Stimulated activated naive CD8-positive, alpha-beta T cell treated with anti-CD3 and anti-CD28 coated beads, Interleukin-15, Interleukin-2, amounts not matched to agents 100 U/mL and 50 U/mL, for 24 hours (primary cell): Measurements from ENCODE around the gene HDAC10.
A peak's percentile ranks its signal among the peaks of the same experiment; 100 is the strongest.
"Not testable (repeated sequence)": the region's sequence is repeated elsewhere in the genome, so short reads cannot be mapped to it uniquely, and the experiment has no call there.

ENCODE experiments used
- ATAC-seq: fragments of 150-1000 bp; cut with Tn5 transposase; one replicate; pipeline ENCODE4 v1.10.0; 2021
- DNase-seq: peaks from one replicate; pipeline ENCODE4 v3.0.0; 2021

HDAC10 gene

DNA sequence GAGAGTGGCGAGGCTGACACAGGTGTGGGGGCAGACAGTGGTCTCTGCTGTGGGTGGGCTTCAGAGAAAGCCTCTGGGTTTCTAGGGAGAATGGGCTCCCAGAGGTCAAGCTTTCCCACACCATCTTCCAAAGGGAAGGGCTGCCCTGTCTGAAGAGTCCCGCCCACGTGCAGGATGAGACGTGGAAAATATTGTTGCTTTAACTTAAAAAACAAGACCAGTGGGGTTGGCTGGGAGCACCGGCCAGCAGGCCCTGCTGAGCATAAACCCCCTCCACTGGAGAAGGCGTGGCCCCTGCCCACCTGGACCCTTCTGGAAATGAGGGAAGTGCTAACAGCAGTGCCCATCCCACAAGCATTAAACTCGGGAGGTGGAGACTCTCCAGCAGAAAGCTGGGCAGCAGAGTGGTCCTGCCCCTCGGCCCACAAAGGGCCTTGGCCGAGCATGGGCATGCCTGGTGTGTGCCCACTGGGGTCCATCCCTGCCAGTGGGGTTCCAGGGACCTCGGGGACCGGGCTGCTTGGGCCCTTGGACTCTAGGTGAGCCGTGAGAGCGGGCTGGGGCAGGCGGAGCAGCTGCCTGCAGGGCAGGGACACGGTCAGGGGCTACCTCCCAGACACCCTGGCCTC lies 34.9 kb downstream of the HDAC10 start:
- ATAC-seq (no peak), DNase-seq (no peak)

DNA sequence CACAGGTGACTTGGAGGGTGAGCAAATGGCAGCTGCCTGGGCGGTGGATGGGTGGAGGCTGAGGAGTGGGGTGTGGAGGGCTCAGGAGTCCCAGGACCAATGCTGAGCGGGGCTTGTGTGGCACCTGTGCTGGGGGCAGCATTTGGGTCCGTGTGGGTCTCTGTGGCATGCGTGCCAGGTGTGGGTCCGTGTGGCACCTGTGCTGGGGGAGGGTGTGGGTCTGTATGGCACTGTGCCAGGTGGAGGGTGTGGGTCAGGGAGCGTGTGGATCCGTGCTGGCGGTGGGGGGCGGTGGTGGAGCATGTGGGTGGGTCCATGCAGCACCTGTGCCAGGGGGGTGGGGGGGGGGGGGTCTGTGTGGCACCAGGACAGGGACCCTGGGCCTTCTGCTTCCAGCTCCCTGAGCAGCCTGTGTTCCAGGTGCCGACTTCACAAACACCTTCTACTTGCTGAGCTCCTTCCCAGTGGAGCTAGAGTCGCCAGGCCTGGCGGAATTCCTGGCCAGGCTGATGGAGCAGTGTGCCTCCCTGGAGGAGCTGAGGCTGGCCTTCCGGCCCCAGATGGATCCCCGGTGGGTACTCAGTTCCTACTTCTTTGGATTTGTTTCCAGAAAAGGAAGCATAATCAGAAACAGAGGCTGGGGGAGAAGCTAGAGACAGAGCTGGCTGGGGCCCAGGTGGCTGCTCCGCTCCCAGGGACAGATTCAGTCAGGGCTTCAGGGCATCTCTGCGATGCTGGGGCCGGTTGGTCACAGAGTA lies 35.6 kb downstream of the HDAC10 start:
- no peak for ATAC-seq
- no peak for DNase-seq

DNA sequence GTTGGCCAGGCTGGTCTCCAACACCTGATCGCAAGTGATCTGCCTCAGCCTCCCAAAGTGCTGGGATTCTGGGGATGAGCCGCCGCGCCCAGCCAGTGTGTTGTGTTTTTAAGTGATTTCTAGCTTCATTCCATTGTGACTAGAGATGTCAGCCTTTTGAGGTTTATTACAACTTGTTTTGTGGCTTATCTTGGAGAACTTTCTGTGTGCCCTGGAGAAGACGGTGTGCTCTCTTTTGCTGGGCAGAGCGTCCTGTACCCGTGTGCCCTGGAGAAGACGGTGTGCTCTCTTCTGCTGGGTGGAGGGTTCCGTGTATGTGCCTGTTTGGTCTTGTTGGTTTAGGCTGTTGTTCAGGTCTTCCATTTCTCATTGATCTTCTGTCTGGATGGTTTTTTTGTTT lies 37.8 kb downstream of the HDAC10 start:
- DNase-seq (no peak), ATAC-seq (no peak)

DNA sequence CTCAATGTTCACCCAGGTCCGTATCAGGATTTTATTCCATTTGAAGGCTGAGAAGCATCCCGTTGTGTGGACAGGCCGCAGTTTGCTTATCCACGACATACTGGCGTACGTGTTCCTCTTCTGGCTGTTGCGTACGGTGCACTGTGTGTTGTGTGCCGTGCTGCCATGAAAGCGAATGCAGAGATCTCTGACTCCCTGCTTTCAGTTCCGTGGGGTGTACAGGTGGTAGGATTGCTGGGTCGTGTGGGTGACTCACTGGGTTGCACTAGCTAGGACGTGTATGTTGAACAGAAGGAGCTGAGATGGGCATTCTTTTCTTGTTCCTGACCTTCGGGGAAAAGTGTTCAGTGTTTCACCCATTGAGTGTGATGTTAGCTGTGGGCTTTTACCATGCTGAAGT lies 39.9 kb downstream of the HDAC10 start:
- no peak for DNase-seq

DNA sequence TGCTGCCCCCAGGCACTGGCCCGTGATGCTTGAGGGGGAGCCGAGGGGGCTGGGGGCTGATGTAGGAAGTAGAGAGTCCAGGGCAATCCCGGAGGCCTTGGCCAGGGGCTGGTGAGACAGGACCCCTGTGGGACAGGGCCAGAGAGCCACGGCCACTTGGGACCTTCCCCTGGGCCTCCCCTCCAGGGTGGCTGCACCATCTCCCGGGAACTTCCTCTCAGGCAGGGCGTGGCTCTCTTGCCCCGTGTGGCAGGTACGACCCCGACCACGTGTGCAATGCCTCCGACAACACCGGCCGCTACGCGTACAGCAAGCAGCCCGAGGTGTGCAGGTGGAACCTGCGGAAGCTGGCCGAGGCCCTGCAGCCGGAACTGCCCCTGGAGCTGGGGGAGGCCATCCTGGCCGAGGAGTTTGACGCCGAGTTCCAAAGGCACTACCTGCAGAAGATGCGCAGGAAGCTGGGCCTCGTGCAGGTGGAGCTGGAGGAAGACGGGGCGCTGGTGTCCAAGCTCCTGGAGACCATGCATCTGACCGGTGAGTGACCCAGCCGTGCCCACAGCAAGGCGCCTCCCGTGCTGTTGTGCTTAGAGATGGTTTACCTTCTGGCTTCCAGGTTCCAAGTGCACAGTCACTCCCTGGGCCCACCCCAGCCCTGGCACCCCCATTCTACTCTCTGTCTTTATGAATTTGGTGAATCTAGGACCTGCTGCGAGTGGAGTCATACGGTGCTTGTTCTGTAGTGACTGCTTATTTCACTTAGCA lies 40.5 kb downstream of the HDAC10 start:
- no peak for ATAC-seq

More for the DNA sequence above, 39.9 kb downstream of the HDAC10 start:
- ATAC-seq, result no peak

DNA sequence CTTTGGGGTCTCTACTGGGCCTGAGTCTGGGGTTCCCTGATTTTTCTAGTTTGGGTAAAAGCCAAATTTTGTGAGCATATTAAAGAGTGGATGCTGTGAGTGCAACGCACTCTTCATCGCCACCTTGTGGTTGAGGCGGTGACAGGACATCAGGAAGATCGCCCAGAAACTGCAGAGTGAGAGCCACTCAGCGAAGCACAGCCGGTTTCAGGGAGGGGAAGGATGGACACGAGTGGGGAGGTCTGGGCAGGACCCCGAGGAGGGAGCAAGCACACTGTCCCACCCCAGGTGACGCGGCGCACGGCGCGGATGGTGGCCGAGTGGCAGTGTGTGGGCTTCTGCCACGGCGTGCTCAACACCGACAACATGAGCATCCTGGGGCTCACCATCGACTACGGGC lies 41.2 kb downstream of the HDAC10 start:
- DNase-seq (peak; percentile 77), ATAC-seq (peak; percentile 55)

More for the DNA sequence above, 40.5 kb downstream of the HDAC10 start:
- DNase-seq, result no peak

DNA sequence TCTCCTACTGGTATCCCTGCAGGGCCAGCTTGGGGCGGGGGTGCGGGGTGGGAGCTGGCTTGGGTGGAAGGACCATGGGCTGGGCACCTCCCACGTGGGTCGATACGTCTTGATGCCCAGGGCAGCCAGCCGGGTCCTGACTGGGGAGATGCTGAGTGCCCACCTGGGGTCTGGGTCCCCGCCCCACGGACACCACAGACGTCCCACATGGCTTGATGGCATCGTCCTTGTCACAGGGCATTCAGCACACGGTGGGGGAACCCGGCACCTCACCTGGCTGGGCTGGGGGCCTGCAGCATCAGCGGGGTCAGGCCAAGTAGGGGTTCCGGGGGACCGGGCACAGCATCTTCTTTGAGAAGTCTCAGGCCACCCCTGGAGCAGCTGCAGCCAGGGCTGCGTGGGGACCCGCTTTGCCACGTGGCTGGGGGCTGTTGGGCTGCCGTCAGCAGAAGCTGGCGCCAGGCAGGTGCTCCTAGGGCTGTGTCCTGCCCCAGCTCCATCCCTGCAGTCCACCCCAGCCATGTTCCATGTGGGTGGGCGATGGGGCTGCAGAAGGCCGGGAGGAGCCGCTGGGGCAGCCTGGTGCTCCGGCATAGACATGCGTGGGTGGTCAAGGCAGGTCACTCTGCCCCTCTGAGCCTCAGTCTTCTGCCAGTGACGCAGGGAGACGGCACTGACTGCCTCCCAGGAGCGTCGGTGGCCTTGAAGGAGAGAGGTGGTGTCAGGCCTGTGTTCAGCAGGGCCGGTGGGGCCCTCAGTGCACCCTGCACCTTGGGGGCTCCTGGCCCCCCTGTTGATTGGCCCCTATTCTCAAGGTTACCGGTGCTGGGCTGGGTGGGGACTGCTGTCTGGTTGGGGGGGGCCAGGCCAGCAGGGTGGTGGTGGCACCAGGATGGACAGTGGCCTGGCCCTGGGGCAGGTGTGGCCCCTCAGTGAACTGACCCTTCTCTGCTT lies 41.8 kb downstream of the HDAC10 start:
- DNase-seq (no peak), ATAC-seq (peak; percentile 29)

DNA sequence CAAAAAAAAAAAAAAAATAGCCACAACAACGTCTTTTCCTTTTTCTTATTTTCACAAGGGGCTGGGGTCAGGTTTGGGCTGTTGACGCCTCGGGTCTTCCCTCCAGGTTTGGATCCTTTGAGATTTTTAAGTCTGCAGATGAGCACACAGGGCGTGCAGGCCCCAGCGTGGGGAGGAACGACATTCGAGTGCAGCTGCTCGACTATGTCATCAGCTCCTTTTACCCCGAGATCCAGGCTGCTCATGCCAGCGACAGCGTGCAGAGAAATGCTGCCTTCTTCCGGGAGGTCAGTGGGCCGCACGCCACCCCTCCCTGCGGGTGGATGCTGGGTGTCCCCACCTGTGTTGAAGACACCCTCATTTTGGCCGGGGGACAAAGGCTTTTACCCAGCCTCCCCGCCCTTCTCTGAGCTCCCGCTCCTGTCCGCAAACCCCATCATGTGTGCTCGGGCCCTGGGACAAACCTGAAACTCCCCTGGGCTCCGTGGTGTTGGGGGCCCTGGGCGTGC lies 42.6 kb downstream of the HDAC10 start:
- ATAC-seq, result no peak
- DNase-seq, result no peak

DNA sequence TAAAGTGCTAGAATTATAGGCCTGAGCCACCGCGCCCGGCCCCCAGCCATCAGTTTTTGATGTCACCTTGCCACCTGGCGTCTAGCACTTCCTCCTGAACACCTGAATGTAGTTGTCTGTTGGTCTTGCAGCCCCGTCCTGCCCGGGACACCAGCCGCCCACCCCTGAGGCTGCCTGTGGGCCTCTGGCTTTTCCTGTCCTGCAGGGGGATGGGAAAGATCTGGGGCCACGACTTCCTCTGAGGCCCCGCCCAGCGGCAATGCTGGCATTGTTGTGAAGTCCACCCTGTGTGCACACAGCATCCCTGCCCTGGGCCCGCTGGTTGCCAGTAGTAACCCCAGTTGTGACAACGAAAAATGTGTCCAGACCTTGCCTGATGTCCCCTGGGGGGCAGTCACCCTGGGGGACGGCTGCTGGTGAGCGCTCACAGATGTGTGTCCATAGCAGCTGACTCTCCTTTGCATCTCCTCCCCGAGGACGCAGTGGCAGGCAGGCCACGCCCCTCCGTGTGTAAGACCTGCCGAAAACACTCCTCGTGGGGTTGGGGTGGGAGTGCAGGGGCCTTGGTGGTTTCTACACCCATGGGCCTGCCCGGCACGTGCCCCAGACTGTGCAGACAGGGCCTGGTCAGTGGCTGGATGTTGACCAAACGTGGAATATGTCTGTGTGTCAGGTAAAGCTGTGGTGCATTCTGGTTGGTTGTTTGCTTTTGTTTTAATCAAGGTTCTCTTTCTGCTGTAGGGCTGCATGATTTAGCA lies 43.5 kb downstream of the HDAC10 start:
- DNase-seq, result no peak
- no peak for ATAC-seq

DNA sequence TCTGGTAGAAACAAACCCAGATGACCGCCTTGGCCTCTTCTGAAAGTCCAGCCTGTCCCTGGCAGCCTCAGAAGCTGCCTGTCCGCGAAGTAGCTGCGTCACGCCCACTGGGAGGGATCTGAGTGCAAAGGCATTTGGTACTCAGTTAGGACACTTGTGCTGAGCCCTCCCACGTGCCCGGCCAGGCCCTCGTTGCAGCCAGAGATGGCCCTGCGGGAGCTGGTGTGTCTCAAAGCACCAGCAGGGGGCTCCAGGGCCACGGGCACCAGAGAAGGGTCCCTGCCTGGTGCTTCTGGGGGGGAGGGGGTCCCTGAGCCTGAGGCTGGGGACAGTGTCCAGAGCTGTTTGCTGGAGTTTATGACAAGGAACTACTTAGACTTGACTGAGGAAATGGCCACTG lies 44.5 kb downstream of the HDAC10 start:
- ATAC-seq (no peak), DNase-seq (no peak)

DNA sequence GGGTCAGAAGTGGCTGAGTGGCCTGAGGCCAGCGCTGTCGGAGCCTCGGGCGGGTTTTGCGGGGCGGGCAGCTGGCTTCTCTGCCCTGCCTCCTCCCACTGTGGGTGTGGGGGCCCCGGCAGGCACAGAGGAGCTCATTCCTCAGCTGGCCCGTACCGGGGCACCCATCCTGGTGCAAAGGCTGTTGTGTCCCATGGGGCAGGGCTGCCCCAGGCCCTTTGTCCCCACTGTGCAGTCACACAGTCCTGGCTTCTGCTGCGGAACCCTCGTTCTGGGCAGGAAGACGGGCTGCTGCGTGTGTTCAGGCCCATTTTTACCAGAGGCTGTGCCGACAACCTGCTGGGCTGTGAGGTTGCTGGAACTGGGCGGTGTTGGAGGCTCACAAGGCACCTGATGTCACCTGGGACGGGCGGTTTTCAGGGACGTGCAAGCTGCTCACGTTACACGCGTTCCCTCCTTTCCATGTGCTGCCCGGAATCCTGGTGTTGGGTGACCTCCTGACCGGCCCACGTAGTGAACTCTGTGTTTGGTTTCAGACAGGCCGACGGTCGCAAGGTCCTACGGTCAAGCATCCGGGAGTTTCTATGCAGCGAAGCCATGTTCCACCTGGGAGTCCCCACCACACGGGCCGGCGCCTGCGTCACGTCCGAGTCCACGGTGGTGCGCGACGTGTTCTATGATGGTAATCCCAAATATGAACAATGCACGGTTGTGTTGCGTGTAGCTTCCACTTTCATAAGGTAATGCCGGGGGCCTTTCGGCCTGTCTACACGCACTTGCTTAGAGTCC lies 45.1 kb downstream of the HDAC10 start:
- ATAC-seq, result no peak
- no peak for DNase-seq

DNA sequence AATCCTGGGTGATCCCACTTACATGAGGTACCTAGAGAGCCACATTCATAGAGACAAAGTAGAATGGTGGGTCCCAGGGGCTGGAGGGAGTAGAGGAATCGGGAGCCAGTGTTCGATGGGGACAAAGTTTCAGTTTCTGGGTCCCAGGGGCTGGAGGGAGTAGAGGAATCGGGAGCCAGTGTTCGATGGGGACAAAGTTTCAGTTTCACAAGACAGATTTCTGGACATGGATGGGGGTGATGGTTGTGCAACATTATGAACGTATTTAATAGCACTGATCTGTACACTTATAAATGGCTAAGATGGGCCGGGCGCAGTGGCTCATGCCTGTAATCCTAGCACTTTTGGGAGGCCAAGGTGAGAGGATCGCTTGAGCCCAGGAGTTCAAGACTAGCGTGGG lies 46.1 kb downstream of the HDAC10 start:
- not testable (repeated sequence) for DNase-seq, ATAC-seq

DNA sequence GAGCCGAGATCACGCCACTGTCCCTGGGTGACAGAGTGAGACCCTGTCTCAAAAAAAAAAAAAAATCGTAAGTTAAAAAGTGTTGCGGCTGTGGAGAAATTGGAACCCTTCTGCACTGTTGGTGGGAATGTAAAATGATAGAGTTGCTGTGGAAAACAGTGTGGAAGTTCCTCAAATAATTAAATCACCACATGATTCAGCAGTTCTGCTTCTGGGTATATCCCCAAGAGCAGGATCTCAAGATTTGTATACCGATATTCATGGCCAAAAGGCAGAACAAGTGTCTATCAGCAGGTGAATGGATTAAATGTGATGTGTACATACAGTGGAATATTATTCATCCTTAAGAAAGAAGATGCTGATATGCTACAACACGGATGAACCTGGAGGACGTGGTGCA lies 46.5 kb downstream of the HDAC10 start:
- DNase-seq (no peak), ATAC-seq (no peak)

DNA sequence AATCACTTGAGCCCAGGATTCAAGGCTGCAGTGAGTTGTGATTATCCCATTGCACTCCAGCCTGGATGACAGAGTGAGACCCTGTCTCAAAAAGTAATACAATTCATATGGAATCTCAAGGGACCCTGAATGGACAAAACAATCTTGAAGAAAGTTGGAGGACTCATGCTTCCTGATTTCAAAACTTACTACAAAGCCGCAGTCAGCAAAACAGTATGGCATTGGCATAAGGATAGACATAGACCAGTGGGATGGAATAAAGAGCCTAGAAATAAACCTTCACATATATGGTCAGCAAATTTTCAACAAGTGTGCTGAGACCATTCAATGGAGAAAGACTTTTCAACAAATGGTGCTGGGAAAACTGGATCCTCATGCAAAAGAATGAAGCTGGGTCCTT lies 47.8 kb downstream of the HDAC10 start:
- no peak for DNase-seq
- no peak for ATAC-seq

DNA sequence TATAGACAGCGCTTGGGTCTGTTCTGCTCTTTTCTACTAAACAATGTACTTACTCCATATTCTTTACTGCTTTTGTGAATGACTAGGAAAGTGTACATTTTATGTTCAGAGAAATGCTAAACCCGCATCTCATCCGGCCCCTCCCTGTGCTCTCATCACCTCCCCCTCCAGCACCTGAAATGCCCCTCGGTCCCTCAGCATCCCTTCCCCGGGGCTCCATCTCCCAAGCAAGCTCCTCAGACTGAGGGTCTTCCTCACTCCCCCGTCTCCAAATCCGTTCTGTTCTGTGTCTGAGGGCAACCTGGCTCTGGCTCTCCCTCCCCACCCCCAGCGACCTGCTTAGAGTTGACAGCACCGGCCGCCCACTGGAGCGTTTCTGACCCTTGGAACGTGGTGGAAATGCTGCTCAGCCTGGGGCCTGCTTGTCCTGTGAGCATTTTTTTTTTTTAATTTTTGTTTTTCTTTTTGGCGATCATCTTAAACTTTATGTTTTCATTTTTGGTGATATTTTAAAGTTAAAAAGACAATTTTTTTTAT lies 48.9 kb downstream of the HDAC10 start:
- ATAC-seq (no peak), DNase-seq (no peak)

DNA sequence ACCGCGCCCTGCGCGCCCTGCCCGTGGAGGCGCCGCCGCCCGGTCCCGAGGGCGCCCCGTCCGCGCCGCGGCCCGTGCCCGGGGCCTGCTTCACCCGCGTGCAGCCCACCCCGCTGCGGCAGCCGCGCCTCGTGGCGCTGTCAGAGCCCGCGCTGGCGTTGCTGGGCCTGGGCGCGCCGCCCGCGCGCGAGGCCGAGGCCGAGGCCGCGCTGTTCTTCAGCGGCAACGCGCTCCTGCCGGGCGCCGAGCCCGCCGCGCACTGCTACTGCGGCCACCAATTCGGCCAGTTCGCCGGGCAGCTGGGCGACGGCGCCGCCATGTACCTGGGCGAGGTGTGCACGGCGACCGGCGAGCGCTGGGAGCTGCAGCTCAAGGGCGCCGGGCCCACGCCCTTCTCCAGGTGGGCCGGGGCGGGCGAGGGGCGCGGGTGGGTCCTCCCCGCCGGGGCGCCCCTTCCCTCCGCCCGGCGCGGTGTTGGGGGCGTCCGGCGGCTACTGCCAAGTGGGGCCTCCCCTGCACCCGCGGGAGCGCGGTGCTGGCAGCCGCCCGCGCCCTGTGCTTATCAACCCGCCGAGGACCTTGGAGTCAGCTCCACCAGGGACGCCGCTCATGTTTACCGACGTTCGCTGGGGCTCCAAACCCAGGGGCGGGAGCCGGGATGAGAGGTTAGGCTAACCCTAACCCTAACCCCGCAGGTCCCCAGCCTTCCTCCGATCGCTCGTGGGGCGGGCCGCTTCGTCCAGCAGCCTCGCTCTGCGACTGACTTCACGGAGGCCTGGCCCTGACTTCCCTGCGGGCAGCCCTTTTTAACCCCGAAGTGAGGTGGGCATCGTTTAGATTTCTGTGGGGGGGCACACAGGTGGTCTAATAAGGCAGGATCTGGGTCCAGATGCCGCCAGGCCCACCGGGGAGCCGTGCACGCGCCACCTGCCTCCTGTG lies 49.6 kb downstream of the HDAC10 start:
- peak; percentile 28 for ATAC-seq
- no peak for DNase-seq

DNA sequence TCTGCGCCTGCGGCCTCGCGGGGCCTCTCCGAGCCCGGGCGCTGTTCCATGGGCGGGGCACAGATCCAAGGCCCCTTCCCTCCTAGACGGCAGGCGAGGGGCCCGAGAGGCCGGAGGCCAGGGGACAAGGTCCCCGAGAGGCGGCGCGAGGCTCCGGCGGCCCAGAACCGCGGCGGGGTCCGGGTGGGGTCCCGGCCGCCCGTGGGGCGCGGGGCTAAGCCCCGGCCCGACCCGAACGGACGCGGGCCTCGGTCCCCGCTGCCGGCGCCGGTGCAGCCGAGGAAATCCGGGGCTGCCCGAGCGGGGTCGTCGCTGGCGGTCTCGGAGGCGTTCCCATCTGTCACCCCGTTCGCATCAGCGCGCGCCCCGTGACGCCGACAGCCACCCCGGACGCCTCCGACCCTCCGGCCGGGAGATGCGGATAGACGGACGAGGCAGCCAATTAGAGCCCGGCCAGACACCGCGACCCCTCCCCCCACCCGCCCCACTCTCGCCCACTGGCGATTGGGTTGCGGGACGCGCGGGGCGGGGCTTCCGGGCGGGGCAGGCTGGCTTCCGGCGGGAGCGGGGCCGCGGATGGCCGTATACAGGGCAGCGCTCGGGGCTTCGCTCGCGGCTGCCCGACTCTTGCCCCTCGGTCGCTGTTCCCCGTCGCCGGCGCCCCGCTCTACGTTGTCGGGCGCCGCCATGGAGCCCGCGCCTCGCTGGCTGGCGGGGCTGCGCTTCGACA lies 50.4 kb downstream of the HDAC10 start, which contains the start of gene SELENOO:
Gene SELENOO, plus strand, starts transcription at position 551 of the 730 bp plus-strand sequence. Its CDS starts 26 bp downstream, at position 577.
- ATAC-seq (peak; percentile 91), DNase-seq (peak; percentile 97)
